ENCODE results near the gene CTBP2.

DNA sequence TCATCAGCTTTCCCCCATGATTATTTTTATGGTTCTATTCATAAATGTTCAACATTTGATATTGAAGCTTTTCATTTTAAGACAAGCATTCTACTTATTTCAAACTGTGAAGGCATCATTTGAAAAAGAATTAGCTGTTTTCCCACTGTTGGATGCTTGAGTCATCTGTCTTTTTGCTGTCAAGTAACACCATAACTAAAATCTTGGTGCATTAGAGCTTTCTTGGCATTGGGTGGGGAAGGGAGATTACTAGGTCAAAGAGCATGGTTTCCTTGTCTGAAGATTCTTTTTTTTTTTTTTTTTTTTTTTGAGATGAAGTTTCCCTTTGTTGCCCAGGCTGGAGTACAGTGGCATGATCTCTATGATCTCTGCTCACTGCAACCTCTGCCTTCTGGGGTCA lies 68.5 kb downstream of the CTBP2 start:
- TF ChIP-seq, protein P1, sequence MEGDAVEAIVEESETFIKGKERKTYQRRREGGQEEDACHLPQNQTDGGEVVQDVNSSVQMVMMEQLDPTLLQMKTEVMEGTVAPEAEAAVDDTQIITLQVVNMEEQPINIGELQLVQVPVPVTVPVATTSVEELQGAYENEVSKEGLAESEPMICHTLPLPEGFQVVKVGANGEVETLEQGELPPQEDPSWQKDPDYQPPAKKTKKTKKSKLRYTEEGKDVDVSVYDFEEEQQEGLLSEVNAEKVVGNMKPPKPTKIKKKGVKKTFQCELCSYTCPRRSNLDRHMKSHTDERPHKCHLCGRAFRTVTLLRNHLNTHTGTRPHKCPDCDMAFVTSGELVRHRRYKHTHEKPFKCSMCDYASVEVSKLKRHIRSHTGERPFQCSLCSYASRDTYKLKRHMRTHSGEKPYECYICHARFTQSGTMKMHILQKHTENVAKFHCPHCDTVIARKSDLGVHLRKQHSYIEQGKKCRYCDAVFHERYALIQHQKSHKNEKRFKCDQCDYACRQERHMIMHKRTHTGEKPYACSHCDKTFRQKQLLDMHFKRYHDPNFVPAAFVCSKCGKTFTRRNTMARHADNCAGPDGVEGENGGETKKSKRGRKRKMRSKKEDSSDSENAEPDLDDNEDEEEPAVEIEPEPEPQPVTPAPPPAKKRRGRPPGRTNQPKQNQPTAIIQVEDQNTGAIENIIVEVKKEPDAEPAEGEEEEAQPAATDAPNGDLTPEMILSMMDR (conservative IDR thresholded peaks at IDR 0.05; ENCODE audit: low read depth, low read length): no peak
- TF ChIP-seq EZH2 (IDR thresholded peaks at IDR 0.05; ENCODE audit: borderline replicate concordance, low read depth, low read length, poor library complexity, severe bottlenecking): no peak
